Measurements from ENCODE around the gene STARD10. TPM values are rescaled to one million over a fixed set of nuclear protein-coding genes. Genes with fewer than 3 reads are reported as not detected.
A peak's percentile ranks its signal among the peaks of the same experiment; 100 is the strongest.

Gene STARD10
- total and polyA plus RNA-seq, 9 of the 15 experiments (the other 6 are each of a cell fraction or from before 2014, with no cell fraction given) = 0.15 to 52.9 (median 32.3) TPM

GRCh38 chr11:72776117-72776843 lies 17.6 kb downstream of the STARD10 start (continued):
- TF ChIP-seq JUNB (CRISPR knock-in tag; conservative IDR thresholded peaks at IDR 0.05) (no peak), ZNF197 (CRISPR knock-in tag; IDR thresholded peaks at IDR 0.05; ENCODE audit: low read depth) (peak; percentile 79; the same call in 1 of the 2 replicates), COPS2 (conservative IDR thresholded peaks at IDR 0.05) (no peak), SRSF7 (optimal IDR thresholded peaks at IDR 0.05; ENCODE audit: low read depth, low read length) (no peak), LEF1 (IDR thresholded peaks at IDR 0.05) (peak; percentile 79; the same call in 1 of the 2 replicates), E2F1 (CRISPR knock-in tag; IDR thresholded peaks at IDR 0.05) (no peak), SREBF2 (CRISPR knock-in tag; IDR thresholded peaks at IDR 0.05) (no peak), SMARCE1 (IDR thresholded peaks at IDR 0.05) (peak; percentile 91), NFATC3 (IDR thresholded peaks at IDR 0.05) (no peak), ZNF280A (IDR thresholded peaks at IDR 0.05; ENCODE audit: low read depth, partially characterized antibody) (no peak), ZBTB49 (CRISPR knock-in tag; IDR thresholded peaks at IDR 0.05; ENCODE audit: borderline replicate concordance) (no peak), C11orf30 (IDR thresholded peaks at IDR 0.05; ENCODE audit: low read depth) (peak; percentile 94), KDM4B (IDR thresholded peaks at IDR 0.05; ENCODE audit: borderline replicate concordance in 2 of 2, low read depth in 1 of 2) (no peak), TAL1 (IDR thresholded peaks at IDR 0.05) (peak; percentile 83), HDAC6 (IDR thresholded peaks at IDR 0.05; ENCODE audit: low read depth, low read length) (no peak), MED1 (CRISPR knock-in tag; IDR thresholded peaks at IDR 0.05; ENCODE audit: borderline replicate concordance) (no peak), ETV6 (IDR thresholded peaks at IDR 0.05; ENCODE audit: borderline replicate concordance in 1 of 2, low read depth in 2 of 2, low read length in 1 of 2) (no peak), ETV6 (CRISPR knock-in tag; IDR thresholded peaks at IDR 0.05; ENCODE audit: borderline replicate concordance) (no peak), TCF3 (CRISPR knock-in tag; IDR thresholded peaks at IDR 0.05) (peak; percentile 93), ADNP (tag; IDR thresholded peaks at IDR 0.05) (peak; percentile 68; the same call in 1 of the 2 replicates), ZNF253 (CRISPR knock-in tag; conservative IDR thresholded peaks at IDR 0.05) (no peak), ZNF668 (CRISPR knock-in tag; IDR thresholded peaks at IDR 0.05) (no peak), RCOR1 (IDR thresholded peaks at IDR 0.05; ENCODE audit: borderline replicate concordance in 1 of 2, low read depth in 2 of 2, low read length in 2 of 2) (peak in 1 of 2 experiments; percentile 56; a peak in 1 of 4 replicates), ZNF263 (CRISPR knock-in tag; IDR thresholded peaks at IDR 0.05; ENCODE audit: borderline replicate concordance) (no peak)

All from K562 (cell line).